T-cell (primary cell): ENCODE results near the gene C16orf74. TPM values are rescaled to one million over a fixed set of nuclear protein-coding genes. Genes with fewer than 3 reads are reported as not detected.
A peak's percentile ranks its signal among the peaks of the same experiment; 100 is the strongest.

Experiments
- ATAC-seq, 4 experiments: fragments of 200-7000 bp in 3 of 4; fragments of 150-1000 bp in 1 of 4; cut with Tn5 transposase; replicated peaks in 1 of 4; 1 replicate in 3 of 4; 2 replicates in 1 of 4; pipeline ENCODE4 v1.10.0; 2021; ENCODE audit warnings: moderate library complexity in 3 of 4, mild to moderate bottlenecking in 2 of 4, moderate number of reproducible peaks in 1 of 4
- CTCF ChIA-PET, 2 donors: fragments of 300-600 bp; sonication (Branson Sonifier 250); formaldehyde crosslinking; loops; one replicate each; lab custom pipeline; 2022; ENCODE audit warnings: antibody characterized with exemption in 2 of 2; lab: Charles Lee
- POLR2A ChIA-PET, 2 donors: fragments of 300-600 bp; sonication (Branson Sonifier 250); formaldehyde crosslinking; loops; one replicate each; lab custom pipeline; 2022; ENCODE audit warnings: antibody characterized with exemption in 2 of 2; lab: Charles Lee
- DNase-seq, 35 experiments: peaks; one replicate each; pipeline versions ENCODE4 v3.0.0 to v3.0.0-alpha.2; 2013 to 2023
- H3K27ac ChIP-seq: one replicate; pipeline ENCODE4 v1.5.1; 2013; ENCODE audit warnings: low read length
- H3K27me3 ChIP-seq, 2 experiments: replicated peaks in 1 of 2; 1 replicate in 1 of 2; 2 replicates in 1 of 2; pipeline versions ENCODE4 v1.6.1 to v1.7.0; 2013; ENCODE audit warnings: low read length in 1 of 2, mixed read lengths in 1 of 2; ENCODE audit not compliant: control insufficient read depth in 2 of 2, insufficient read depth in 2 of 2; ENCODE audit errors: extremely low read depth in 1 of 2
- H3K36me3 ChIP-seq, 2 donors: 1 replicate in 1 of 2; 2 replicates in 1 of 2; pipeline versions ENCODE4 v1.6.1 to v1.7.0; 2013; ENCODE audit warnings: low read length in 1 of 2; ENCODE audit not compliant: control insufficient read depth in 2 of 2, insufficient read depth in 1 of 2; ENCODE audit errors: extremely low read depth in 1 of 2
- H3K4me1 ChIP-seq, 2 experiments: 1 replicate in 1 of 2; 2 replicates in 1 of 2; pipeline versions ENCODE4 v1.6.1 to v1.7.0; 2013; ENCODE audit warnings: low read length in 2 of 2, mixed read lengths in 1 of 2; ENCODE audit not compliant: insufficient read depth in 2 of 2, control insufficient read depth in 1 of 2; ENCODE audit errors: extremely low read depth in 1 of 2
- H3K4me3 ChIP-seq, 2 donors: 1 replicate in 1 of 2; 2 replicates in 1 of 2; pipeline versions ENCODE4 v1.5.1 to v1.7.0; 2013; ENCODE audit warnings: mild to moderate bottlenecking in 2 of 2, low read length in 1 of 2, moderate library complexity in 1 of 2; ENCODE audit not compliant: control insufficient read depth in 1 of 2; ENCODE audit errors: extremely low read depth in 1 of 2
- H3K9me3 ChIP-seq: 2 replicates; pipeline ENCODE4 v1.7.0; 2013
- H3K27ac Mint-ChIP-seq, 2 donors: one replicate each; pipeline ENCODE4 v1.8.0; 2020 to 2021; ENCODE audit warnings: mild to moderate bottlenecking in 2 of 2, mixed read lengths in 2 of 2
- H3K27me3 Mint-ChIP-seq, 2 donors: one replicate each; pipeline ENCODE4 v1.8.0; 2021 to 2022; ENCODE audit warnings: mixed read lengths in 2 of 2
- H3K36me3 Mint-ChIP-seq: one replicate; pipeline ENCODE4 v1.8.0; 2021; ENCODE audit warnings: mixed read lengths
- H3K4me1 Mint-ChIP-seq, 3 donors: one replicate each; pipeline ENCODE4 v1.8.0; 2020 to 2022; ENCODE audit warnings: mixed read lengths in 3 of 3, mild to moderate bottlenecking in 1 of 3
- H3K4me3 Mint-ChIP-seq, 3 donors: one replicate each; pipeline ENCODE4 v1.8.0; 2020 to 2022; ENCODE audit warnings: mild to moderate bottlenecking in 3 of 3, mixed read lengths in 3 of 3, moderate library complexity in 3 of 3
- H3K9me3 Mint-ChIP-seq, 3 donors: one replicate each; pipeline ENCODE4 v1.8.0; 2020 to 2022; ENCODE audit warnings: mixed read lengths in 3 of 3
- WGBS: methylation state at CpG from one replicate; pipeline ENCODE4 v1.1.5; 2013; ENCODE audit warnings: missing lambda C conversion rate; ENCODE audit not compliant: insufficient coverage; 5-methylcytosine and 5-hydroxymethylcytosine counted together
- total RNA-seq, 35 experiments: library from RNA in 6 of 35; stranded (reverse) in 6 of 35; fragments of 120-200 nt in 1 of 35; gene quantifications; one replicate each; pipeline versions ENCODE4 v1.2.1 to v1.2.4 and lab custom pipeline; 2013 to 2026

C16orf74 gene
- total RNA-seq, 5 donors from 2014 or later (not counting 1 experiment from before 2014, with no cell fraction given) = 3.1 to 21.7 (median 15.6) TPM

DNA sequence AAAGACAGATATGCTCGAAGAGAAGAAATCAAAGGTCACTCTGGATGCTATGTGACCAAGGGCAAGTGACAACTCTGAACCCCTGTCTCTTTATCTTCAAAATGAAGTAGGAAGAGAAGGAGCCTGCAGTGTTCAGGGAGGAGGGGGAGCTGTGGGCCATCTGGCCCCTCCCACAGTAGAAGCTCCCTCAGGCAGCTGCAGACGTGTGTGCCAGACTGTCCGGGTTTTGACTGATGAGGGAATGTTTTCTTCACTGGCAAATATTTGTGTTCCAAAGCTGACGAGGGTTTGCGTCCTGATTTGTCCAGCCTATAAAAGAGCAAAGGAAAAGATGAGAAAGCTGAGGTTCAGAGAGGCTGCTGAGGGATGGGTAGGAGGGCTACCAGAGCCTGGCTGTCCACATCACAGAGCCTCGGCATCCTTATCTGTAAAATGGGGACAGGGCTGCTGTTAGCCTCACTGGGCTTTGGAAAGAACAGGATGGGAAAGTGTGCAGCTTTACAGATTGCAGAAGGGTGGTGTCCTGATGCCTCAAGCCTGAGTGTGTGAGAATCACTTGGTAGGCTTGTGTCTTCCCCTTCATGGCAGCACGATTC is 60.3 kb downstream of the C16orf74 start:
- H3K4me3 ChIP-seq = no peak overlapping the region
- no peak for DNase-seq
- Mint-ChIP-seq H3K4me3 (no peak overlapping the region), H3K27ac (no peak overlapping the region), H3K9me3 (no peaks in the 10 kb centered on the region), H3K4me1 (peaks cover 0 to 8% (median 7%) of the 10 kb centered on the region in 3 donors), H3K36me3 (no peaks in the 10 kb centered on the region), H3K27me3 (peaks cover 0 to 13% of the 10 kb centered on the region in 2 donors)
- WGBS = 95% methylated on average over 4 of the region's 7 CpGs
- H3K4me1 ChIP-seq = peaks cover 5 to 21% of the 10 kb centered on the region in 2 experiments
- peaks cover 0 to 37% of the 10 kb centered on the region in 2 experiments for H3K27me3 ChIP-seq
- no peak overlapping the region for H3K27ac ChIP-seq
- no peaks in the 10 kb centered on the region for H3K36me3 ChIP-seq
- POLR2A ChIA-PET = no interaction called here
- CTCF ChIA-PET = interaction anchor here in 1 of 2 donors (0.6 kb wide), 1 partner anchor 74 kb away, joined by 3 read pairs; no protein-coding TSS in a partner anchor
- no peaks in the 10 kb centered on the region for H3K9me3 ChIP-seq
- ATAC-seq = no peak

DNA sequence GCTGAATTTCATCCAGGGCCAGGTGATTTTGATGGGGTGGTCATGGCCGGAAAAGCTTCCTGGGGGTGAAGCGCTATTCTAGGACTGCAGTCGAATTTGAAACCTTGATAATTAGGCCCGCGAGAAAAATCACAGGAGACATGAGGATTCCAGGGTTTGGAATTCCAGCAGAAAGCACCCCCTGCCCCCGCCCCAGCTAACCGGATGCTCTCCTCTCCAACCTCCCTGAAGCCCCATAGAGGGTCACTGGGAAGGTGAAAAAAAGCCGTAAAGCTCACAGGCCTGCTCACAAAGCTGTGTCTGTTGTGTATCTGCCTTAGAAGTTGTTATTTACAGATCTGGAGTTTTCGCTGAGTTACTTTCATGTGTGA is 61.0 kb downstream of the C16orf74 start:
- H3K4me1 ChIP-seq = peaks cover 5 to 21% of the 10 kb centered on the region in 2 experiments
- H3K27me3 Mint-ChIP-seq = peaks cover 0 to 11% of the 10 kb centered on the region in 2 donors
- H3K9me3 Mint-ChIP-seq = no peaks in the 10 kb centered on the region
- H3K4me3 ChIP-seq = no peak overlapping the region
- H3K9me3 ChIP-seq = no peaks in the 10 kb centered on the region
- ATAC-seq (no peak), DNase-seq (no peak)
- peaks cover 0 to 31% of the 10 kb centered on the region in 2 experiments for H3K27me3 ChIP-seq
- H3K36me3 Mint-ChIP-seq = no peaks in the 10 kb centered on the region
- H3K27ac ChIP-seq = no peak overlapping the region
- H3K4me1 Mint-ChIP-seq = peaks cover 0 to 8% (median 7%) of the 10 kb centered on the region in 3 donors
- POLR2A ChIA-PET = no interaction called here
- CTCF ChIA-PET = interaction anchor here in 1 of 2 donors (0.6 kb wide), 1 partner anchor 74 kb away, joined by 3 read pairs; no protein-coding TSS in a partner anchor
- no peak overlapping the region for H3K27ac Mint-ChIP-seq
- H3K4me3 Mint-ChIP-seq = no peak overlapping the region
- 83% methylated on average over 3 of the region's 9 CpGs for WGBS
- H3K36me3 ChIP-seq = no peaks in the 10 kb centered on the region

DNA sequence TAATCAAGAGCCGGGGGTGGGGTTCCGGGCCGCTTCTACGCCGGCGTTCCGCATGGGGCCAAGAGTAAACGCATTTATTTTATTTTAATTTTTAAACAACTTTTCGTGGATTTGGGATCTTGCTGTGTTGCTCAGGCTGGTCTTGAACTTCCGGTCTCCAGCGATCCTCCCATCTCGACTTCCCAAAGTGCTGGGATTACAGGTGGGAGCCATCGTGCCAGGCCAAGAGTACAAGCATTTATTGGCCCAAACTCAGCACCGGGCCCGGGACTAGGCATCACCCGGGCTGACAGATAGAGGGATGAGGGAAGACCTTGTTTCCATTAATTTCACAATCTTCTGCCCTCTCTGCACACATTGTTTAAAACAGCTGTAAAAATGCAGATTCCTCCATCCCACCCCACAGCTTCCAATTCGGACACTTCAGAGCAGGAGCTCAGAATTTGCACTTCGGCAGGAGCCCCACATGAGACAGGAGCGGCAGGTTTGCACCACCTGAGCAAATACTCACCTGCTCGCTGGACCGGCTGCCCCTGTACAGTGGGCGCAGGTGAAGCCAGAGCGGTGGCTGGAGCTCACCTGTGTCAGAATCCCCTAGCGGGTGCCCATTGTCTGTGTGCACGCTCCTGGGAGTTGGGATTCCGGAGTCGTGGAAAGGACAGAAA is 61.5 kb downstream of the C16orf74 start:
- H3K4me3 ChIP-seq = peak overlapping the region; percentile 37 to 38
- peaks cover 0 to 28% of the 10 kb centered on the region in 2 experiments for H3K27me3 ChIP-seq
- H3K9me3 ChIP-seq = no peaks in the 10 kb centered on the region
- H3K4me3 Mint-ChIP-seq = peak overlapping the region; percentile 43 to 71 (median 71)
- H3K27me3 Mint-ChIP-seq = peaks cover 0 to 8% of the 10 kb centered on the region in 2 donors
- DNase-seq = no peak
- no peak overlapping the region for H3K27ac Mint-ChIP-seq
- H3K4me1 ChIP-seq = peaks cover 5 to 21% of the 10 kb centered on the region in 2 experiments
- ChIA-PET POLR2A (interaction anchor here in 1 of 2 donors (0.6 kb wide), 1 partner anchor 40 kb away, joined by 3 read pairs; no protein-coding TSS in a partner anchor), CTCF (interaction anchor here in 1 of 2 donors (0.7 kb wide), 1 partner anchor 935 kb away, joined by 4 read pairs; no protein-coding TSS in a partner anchor)
- no peak overlapping the region for H3K27ac ChIP-seq
- no peaks in the 10 kb centered on the region for H3K36me3 ChIP-seq
- ATAC-seq = no peak
- H3K36me3 Mint-ChIP-seq = no peaks in the 10 kb centered on the region
- WGBS = 90% methylated on average over 11 of the region's 27 CpGs
- peaks cover 0 to 8% (median 7%) of the 10 kb centered on the region in 3 donors for H3K4me1 Mint-ChIP-seq
- no peaks in the 10 kb centered on the region for H3K9me3 Mint-ChIP-seq

DNA sequence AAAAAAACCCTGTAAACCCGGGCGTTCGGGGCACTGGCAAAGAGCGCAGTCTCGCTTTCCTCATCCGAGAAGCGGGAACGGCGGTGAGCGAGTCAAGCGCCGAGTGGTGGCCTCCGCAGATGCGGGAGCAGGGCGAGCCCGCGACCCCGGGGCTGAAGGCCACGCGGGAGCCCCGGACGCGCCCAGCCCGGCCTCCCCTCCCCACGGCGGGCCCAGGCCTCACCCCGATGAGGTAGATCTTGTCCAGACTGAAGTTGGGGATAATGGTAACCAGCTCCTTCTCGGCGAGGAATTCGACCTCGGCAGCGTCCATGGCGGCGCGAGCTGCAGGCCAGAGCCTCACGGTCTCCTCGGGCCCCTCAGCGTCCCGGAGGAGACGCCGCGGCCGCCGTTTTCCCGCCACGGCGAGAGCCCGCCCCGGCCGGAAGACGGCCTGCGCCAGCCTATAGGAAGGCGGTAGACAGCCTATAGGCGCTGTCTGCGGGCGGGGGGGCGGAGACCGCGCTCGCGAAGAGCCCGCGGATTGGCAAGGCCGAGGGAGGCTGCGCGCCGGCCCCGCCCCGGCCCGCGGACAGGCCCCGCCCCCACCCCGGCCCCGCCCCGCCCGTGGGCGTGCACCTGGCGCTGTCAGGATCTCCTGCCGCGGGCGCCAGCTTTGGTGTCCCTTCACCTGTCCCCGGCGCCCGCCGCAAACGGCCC is 62.2 kb downstream of the C16orf74 start, which contains the start of gene GINS2:
GINS2 (minus strand) TSS at position 369 of the 699 bp plus-strand sequence; CDS start at position 313, 56 bp downstream.
- peaks cover 0 to 8% (median 7%) of the 10 kb centered on the region in 3 donors for H3K4me1 Mint-ChIP-seq
- Histone ChIP-seq H3K36me3 (no peaks in the 10 kb centered on the region), H3K4me1 (peaks cover 5 to 21% of the 10 kb centered on the region in 2 experiments), H3K27ac (no peak within 1 kb of the TSS), H3K27me3 (peaks cover 0 to 28% of the 10 kb centered on the region in 2 experiments), H3K4me3 (peak within 1 kb of the TSS; percentile 56 to 80), H3K9me3 (no peaks in the 10 kb centered on the region)
- POLR2A ChIA-PET = interaction anchor here in 1 of 2 donors (0.6 kb wide), 1 partner anchor 41 kb away, joined by 3 read pairs; no protein-coding TSS in a partner anchor
- peak; percentile 100 for ATAC-seq
- no peak within 1 kb of the TSS for H3K27ac Mint-ChIP-seq
- peaks cover 0 to 8% of the 10 kb centered on the region in 2 donors for H3K27me3 Mint-ChIP-seq
- CTCF ChIA-PET = interaction anchor here in 1 of 2 donors (0.7 kb wide), 1 partner anchor 934 kb away, joined by 4 read pairs; no protein-coding TSS in a partner anchor
- 1% methylated on average over 61 of the region's 86 CpGs for WGBS
- peak; percentile 81 to 95 (median 90) for DNase-seq
- H3K36me3 Mint-ChIP-seq = no peaks in the 10 kb centered on the region
- H3K4me3 Mint-ChIP-seq = peak within 1 kb of the TSS; percentile 71 to 76 (median 75)
- no peaks in the 10 kb centered on the region for H3K9me3 Mint-ChIP-seq

DNA sequence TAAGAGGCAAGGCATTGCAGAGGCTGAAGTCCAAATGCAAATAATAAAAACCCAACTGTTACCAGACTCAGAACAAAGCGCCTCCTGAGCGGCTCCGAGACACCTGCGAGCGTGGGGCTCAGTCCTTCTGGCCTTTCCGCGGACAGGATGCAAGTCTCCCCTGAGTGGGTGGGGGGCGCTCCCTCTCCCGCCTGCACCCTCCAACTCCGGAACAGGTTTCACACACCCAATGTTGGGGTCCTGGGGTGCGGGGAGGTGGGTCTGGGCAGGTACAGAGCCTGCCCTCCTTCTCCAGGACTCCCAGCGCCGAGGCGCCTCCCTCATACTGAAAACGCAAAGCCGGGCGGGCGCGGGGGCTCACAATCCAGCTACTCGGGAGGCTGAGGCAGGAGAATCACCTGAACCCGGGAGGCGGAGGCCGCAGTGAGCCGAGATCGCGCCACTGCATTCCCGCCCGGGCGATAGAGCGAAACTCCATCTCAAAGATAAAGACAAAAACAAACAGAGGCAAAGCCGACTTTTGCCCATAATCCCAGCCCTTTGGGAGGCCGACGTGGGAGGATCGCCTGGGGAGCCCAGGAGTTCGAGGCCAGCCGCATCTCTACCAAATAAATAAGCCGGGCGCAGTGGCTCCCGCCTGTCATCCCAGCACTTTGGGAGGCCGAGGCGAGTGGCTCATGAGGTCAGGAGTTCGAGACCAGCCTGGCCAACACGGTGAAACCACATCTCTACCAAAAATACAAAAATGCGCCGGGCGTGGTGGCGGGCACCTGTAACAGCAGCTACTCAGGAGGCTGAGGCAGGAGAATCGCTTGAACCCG is 63.0 kb downstream of the C16orf74 start:
- Mint-ChIP-seq H3K4me3 (peak overlapping the region; percentile 71 to 76 (median 75)), H3K4me1 (peaks cover 0 to 8% (median 7%) of the 10 kb centered on the region in 3 donors), H3K27me3 (peaks cover 0 to 2% of the 10 kb centered on the region in 2 donors), H3K9me3 (no peaks in the 10 kb centered on the region), H3K27ac (no peak overlapping the region), H3K36me3 (no peaks in the 10 kb centered on the region)
- ATAC-seq (no peak), DNase-seq (peak in 1 of 35 experiments; percentile 16)
- Histone ChIP-seq H3K27me3 (peaks cover 0 to 28% of the 10 kb centered on the region in 2 experiments), H3K4me1 (peaks cover 5 to 21% of the 10 kb centered on the region in 2 experiments), H3K36me3 (no peaks in the 10 kb centered on the region), H3K4me3 (peak overlapping the region; percentile 56 to 80), H3K27ac (no peak overlapping the region), H3K9me3 (no peaks in the 10 kb centered on the region)
- WGBS = 76% methylated on average over 37 of the region's 49 CpGs
- CTCF ChIA-PET = no interaction called here
- POLR2A ChIA-PET = no interaction called here
